ENCODE measurements around the gene LGALS8.

The LGALS8 gene

DNA sequence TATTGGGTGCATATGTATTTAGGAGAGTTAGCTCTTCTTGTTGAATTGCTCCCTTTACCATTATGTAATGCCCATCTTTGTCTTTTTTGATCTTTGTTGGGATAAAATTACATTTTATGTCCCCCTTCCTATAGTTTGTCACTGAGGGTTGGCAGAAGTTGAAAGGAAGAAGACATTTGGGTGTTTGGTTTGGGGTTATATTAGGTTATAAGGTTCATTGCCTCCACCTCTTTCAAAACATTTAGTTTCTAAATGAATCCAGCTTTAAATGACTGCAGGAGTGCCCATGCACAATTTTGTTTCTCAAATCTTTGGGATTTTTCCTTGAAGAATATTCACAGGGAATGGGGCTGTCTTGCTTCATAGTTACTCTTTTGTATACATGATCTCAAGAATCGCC, 14.6 kb upstream of the LGALS8 start:
- DNase-seq (no peak), ATAC-seq (no peak)

DNA sequence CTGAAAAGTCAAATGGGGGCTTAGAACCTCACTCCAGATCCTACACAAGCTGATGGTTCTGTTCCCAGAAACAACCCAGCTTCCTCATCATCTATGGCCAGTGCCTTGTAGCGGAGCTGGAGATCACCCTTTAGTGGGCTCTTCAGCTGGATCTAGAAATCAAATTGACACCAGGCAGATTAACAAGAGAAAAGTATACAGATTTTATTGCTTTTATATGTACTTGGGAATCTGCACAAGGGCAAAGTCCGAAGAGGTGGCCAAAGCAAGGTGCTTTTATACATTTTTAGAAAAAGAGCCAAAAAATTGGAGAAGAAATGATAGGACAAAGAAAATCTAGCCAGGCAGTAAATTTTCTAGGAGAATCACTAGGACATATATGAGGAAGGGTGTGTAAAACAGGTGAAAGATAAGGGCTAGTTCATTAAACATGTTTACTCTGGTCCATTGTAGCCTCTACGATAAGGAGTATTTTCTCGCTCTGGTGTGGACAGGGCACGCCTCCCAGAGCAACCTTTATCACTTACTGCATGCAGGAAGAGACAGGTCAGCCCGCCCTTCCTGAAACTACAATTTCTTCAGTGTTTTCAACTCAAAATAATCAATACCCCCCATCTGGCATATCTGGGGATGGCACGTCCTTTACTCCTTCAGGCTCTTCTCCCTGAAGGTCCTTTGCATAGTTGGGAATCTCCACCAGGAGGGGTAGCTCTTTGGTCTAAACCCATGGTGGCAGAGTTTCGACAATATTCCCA, 14.0 kb upstream of the LGALS8 start:
- ATAC-seq, result no peak

GRCh38 chr1:236511735-236512418, 11.9 kb upstream of the LGALS8 start:
- no peak for ATAC-seq
- DNase-seq, result no peak

More for the DNA sequence above, 14.0 kb upstream of the LGALS8 start:
- no peak for DNase-seq

DNA sequence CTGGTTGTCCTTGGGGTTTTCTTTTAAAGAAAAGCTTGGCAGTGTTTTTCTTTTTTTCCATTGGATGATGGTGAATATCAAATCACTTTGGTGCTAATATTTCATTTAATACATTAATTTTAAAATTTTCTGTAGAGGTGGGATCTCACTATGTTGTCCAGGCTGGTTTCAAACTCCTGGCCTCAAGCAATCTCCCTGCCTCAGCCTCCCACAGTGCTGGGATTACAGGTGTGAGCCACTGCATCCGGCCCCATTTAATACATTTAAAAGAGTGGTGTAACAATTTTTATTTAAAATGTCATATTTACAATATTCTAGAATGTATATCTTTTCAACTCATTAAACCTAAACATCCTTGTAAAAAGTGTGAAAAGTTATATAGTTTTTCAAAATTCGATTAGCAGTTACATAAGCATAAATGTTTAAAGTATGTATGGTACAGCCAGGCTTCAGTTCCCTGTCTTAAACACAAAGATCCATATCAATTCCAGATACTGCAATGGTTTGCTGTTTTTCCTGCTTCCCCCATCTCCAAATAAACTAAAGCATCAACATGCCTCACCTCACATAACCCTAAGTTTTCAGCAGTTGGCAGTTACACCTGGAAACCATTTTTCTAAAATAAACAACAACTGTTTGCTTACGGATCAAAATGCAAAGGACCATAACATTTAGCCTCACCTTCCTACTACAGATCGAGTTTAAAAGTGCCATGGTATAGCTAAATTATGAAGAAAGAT, 8.9 kb upstream of the LGALS8 start:
- DNase-seq (no peak), ATAC-seq (no peak)

DNA sequence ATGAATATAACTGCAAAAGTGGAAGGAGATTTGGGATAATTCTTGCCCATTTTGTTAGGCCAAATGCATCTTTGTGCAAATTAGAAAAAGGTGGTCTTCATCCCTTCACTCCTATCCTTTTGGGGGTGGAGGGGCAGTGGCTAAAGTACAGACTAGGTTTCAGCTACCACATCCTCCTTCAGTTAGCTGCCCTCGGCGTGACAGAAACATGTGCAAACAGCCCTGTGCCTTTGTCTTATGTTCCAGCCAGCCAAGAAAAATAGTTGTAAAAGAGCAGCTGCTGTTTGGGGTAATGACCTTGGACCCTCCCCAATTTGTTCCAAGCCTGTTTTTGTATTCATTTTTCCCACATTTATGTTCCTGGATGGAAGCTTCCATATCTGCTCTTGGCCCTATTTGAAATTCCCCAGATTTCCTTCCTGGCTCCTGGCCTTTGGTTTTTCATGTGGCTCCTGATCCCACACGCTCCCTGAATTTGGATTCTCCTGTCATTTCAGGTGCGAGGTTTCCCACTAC, 8.3 kb upstream of the LGALS8 start:
- no peak for ATAC-seq
- no peak for DNase-seq

DNA sequence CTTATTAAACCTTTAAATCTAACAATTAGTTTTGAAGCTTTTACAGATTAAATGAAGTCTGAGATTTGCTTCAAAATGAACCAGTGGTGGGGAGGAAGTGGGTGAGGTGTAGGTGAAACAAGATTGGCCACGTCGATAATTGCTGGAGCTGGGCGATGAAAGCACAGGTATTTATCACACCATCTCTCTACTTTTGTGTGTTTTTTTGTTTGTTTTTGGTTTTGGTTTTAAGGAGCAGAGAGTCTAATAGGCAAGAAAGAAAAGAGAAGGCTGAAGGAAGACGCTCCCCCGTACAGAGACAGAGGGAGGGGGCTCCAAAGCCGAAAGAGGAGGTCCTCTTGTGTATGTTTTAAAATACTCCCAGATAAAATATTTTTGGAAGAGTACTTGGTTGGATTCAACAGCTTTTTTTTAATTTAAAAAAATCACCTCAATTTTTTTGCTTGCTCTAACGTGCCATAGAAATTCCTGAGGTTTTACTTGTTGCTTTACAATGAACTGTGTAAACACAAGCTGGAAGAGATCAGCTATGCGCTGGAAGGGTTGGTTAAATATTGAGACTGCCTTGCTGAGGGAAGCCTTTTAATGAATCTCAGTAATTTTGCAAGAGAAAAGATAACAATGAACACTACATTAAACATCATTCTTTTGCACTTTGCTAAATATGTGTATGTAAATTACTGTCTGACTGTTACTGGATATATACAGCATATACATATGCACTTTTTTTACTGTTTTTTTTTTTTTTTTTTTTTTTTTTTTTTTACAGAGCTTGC, 6.7 kb upstream of the LGALS8 start:
- ATAC-seq, result peak; percentile 36
- DNase-seq, result no peak

- DNase-seq, result no peak
- no peak for ATAC-seq
Observed at GRCh38 chr1:236518322-236518721, 5.5 kb upstream of the LGALS8 start.

GRCh38 chr1:236520445-236521005, 3.3 kb upstream of the LGALS8 start:
- ATAC-seq (no peak), DNase-seq (no peak)

- DNase-seq (peak; percentile 11), ATAC-seq (peak; percentile 2)
Observed at GRCh38 chr1:236522937-236523703, 662 bp upstream of the LGALS8 start.

DNA sequence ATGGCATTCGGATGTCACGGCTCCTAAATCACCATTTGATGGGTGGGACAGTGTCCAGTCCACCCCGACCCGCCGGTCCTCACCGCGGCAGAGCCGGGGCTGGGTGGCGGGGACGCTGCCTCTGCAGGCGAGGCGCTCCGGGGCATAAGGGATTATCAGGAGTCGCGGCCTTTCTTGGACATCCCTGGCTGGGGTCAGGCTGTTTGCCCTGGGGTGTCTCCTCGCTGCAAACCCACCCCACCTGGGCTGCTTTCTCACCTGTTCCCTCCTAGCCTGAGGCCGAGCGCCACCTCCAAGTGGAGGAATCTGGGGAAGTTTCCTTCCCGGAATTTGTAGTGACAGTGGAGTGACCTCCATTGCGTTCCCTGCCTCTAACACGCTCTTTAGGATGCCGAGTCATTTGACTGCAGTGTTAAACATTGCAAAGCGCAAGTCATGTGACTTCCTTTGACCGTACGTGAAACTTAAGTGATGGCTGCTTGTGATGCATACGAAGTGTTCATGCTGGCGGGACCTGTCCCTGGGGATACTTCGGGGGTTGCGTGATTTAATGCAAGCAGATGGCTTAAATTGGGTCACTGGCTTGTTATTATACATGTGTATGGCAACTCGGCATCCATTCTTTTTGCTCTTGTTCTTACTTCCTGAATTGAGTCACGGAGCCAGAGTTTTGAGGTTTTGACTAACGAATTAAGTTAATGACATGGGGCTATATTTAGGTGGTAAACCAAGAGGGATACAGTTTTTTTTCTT, 536 bp downstream of the LGALS8 start:
- DNase-seq (peak; percentile 59), ATAC-seq (peak; percentile 87)

DNA sequence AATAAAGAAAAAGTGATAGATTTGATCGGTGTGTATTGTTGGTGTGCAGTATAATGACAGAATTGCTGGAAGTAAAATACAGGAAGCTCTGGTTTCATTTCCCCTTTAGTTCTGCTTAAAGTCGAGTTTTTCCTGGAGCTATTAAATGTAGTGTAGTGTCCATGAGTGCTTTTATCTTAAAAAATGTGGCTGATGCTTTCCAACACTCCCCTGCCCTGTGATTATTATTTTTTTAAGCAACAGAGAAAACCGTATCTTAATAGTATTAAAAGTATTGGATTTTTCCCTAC, 1.1 kb downstream of the LGALS8 start:
- DNase-seq, result no peak
- ATAC-seq, result no peak

- ATAC-seq, result no peak
- no peak for DNase-seq
Observed at GRCh38 chr1:236526079-236526478, 2.3 kb downstream of the LGALS8 start.

GRCh38 chr1:236530286-236530685, 6.5 kb downstream of the LGALS8 start:
- ATAC-seq (no peak), DNase-seq (no peak)

- DNase-seq, result no peak
- no peak for ATAC-seq
Observed at GRCh38 chr1:236530959-236531358, 7.2 kb downstream of the LGALS8 start.

- DNase-seq, result no peak
- no peak for ATAC-seq
Observed at GRCh38 chr1:236532850-236533249, 9.1 kb downstream of the LGALS8 start.

GRCh38 chr1:236534151-236534651, 10.4 kb downstream of the LGALS8 start:
- DNase-seq, result peak; percentile 36
- peak; percentile 88 for ATAC-seq

DNA sequence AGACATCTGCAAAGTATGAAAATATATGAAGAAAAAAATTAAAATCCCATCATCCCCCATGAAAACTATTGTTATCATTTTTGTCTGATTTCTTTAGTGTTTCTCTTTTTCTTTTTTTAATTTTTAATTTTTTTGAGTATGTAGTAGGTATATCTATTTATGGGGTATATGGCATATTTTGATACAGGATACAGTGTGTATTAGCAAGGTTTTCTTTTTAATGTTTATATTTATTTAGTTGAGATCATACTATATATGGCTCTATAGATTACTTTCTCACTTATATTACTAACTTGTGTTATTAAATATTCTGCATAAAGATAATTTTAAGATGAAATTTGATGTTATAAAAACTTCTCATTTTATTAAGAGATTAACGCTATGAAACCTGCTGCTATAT, 11.4 kb downstream of the LGALS8 start:
- ATAC-seq, result no peak
- no peak for DNase-seq

DNA sequence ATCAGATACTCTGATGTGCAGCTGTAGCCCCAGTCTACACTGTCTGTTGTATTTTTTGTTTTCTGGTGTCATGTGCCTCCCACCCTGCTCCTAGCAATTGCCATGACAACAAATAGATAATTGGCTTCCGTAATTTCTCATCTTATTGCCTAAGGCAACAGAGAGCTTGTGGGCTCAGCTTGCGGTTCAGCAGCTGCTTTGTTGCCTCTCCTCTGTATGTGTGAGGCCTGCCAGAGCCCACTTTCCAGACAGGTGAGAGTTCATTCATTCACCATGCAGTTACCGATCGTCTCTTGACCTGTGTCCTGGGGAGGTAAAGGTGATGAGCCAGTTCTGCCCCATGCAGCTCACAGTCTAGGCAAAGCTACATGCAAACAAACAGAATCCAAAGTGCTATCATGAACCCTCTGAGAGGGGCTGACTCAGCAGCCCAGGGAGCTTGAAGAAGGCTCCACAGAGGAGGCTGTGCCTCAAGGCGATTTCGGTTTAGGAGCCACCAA, 11.9 kb downstream of the LGALS8 start:
- ATAC-seq, result no peak
- no peak for DNase-seq

GRCh38 chr1:236536540-236536939, 12.8 kb downstream of the LGALS8 start:
- DNase-seq (no peak), ATAC-seq (no peak)
